ENCODE results near the gene SPATA45. TPM values are rescaled to one million over a fixed set of nuclear protein-coding genes. Genes with fewer than 3 reads are reported as not detected.
A peak's percentile ranks its signal among the peaks of the same experiment; 100 is the strongest.
"Not testable (repeated sequence)": the region's sequence is repeated elsewhere in the genome, so short reads cannot be mapped to it uniquely, and the experiment has no call there.

SPATA45 gene
- total RNA-seq, 2 donors from 2014 or later = not detected

DNA sequence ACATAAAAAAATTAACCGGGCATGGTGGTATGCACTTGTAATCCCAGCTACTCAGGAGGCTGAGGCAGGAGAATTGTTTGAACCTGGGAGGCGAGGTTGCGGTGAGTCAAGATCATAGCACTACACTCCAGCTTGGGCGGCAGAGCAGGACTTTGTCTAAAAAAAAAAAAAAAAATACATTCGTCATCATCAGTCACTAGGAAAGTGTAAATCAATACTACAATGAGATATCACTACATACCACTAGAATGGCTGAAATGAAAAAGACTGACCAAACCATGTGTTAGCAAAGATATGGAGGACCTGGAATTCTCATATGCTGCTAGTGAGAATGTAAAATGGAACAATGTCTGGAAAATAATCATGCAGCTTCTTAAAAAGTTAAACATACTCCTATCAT, 9.3 kb downstream of the SPATA45 start:
- no peak for DNase-seq
- ATAC-seq = no peak
- intact Hi-C loops (cut with DNase I, micrococcal nuclease) = no loop called here

DNA sequence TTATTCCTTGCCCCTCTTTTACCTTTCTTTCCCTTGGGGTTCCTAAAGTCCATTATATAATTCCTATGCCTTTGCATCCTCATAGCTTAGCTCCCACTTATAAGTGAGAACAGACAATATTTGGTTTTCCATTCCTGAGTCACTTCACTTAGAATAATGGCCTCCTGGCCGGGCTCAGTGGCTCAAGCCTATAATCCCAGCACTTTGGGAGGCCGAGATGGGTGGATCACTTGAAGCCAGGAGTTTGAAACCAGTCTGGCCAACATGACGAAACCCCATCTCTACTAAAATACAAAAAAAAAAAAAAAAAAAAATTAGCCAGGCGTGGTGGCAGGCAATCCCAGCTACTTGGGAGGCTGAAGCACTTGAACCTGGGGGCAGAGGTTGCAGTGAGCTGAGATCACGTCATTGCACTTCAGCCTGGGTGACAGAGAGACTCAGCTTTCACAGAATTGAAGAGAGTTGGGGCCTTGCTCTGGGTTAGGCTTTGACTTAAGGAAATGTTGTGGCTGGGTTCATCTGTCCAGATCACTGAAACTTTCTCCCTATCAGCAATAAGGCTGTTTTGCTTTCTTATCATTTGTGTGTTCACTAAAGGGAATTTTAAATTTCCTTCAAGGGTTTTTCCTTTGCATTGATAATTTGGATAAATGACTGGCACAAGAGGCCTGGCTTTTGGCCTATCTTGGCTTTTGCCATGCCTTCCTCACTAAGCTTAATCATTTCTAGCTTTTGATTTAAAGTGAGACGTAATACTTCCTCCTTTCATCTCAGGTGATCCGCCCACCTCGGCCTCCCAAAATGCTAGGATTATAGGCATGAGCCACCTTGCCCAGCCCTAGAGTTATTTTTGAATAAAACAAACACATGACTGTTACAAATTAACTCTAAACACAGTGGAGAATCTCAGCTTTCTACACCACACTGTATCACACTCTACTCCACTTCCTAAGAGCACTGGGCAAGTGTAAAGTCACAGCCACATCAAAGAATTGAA, 13.9 kb downstream of the SPATA45 start:
- ATAC-seq (peak; percentile 88), DNase-seq (peak; percentile 68 to 75)
- intact Hi-C loops (cut with DNase I, micrococcal nuclease) = not testable (repeated sequence)

DNA sequence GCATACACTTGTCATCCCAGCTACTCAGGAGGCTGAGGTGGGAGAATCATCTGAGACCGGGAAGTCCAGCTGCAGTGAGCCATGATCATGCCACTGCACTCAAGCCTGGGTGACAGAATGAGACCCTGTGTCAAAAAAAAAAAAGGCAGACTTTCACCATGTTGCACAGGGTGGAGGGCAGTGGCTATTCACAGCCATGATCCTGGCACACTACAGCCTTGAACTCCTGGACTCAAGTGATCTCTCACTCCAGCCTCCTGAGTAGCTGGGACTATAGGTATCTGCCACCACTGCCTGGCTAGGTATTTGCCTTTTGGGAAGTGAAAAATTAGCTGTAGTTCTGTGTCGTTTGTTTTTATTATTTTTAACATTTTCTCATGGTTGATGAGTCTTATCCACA, 19.1 kb downstream of the SPATA45 start:
- DNase-seq (no peak), ATAC-seq (peak; percentile 31)
- intact Hi-C loops (cut with DNase I, micrococcal nuclease) = no loop called here

DNA sequence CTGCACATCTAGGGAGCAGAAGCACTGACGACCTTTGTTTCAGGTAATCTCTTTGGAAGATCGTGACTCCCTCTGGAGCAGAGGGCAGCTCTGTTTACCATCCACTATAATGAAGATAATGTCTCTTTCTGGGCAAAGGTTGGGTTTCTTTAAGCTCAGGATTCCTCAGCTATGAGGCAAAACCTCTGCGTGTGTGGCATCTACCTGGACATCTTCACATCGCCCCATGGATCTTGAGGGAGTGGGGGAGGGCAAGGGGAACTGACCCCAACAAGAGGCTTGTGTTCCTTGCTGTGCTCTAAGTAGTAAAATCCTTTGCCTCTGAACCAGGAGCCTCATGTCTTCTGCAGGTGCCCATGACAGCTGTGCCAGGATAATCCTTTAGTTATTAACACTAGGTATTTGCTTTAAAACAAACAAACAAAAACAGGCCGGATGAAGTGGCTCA, 19.6 kb downstream of the SPATA45 start:
- ATAC-seq = peak; percentile 95
- DNase-seq = peak; percentile 15 to 31
- intact Hi-C loops (cut with DNase I, micrococcal nuclease) = no loop called here

DNA sequence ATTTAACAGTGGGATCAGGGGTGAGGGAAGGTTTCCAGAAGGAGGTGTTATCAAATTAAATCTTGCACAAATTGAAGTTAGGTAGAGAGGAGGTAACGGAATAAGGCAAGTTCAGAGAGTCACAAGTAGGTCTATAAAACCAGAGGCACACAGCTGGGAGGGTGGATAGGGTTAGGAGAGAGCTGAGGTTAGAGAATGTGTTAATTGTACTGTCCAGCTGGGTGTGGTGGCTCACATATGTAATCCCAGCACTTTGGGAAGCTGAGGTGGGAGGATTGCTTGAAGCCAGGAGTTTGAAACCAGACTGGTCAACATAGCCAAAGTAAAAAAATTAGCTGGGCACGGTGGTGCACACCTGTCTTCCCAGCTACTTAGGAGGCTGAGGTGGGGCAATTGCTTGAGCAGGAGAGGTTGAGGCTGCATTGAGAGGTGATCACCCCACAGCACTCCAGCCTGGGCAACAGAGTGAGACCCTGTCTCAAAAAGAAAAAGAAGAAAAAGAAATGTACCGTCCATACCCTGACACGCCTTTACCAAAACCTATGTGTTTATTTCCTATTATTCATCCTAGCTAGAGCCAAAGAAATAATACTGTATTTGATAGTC, 20.2 kb downstream of the SPATA45 start:
- ATAC-seq (peak; percentile 62), DNase-seq (no peak)
- intact Hi-C loops (cut with DNase I, micrococcal nuclease) = no loop called here

DNA sequence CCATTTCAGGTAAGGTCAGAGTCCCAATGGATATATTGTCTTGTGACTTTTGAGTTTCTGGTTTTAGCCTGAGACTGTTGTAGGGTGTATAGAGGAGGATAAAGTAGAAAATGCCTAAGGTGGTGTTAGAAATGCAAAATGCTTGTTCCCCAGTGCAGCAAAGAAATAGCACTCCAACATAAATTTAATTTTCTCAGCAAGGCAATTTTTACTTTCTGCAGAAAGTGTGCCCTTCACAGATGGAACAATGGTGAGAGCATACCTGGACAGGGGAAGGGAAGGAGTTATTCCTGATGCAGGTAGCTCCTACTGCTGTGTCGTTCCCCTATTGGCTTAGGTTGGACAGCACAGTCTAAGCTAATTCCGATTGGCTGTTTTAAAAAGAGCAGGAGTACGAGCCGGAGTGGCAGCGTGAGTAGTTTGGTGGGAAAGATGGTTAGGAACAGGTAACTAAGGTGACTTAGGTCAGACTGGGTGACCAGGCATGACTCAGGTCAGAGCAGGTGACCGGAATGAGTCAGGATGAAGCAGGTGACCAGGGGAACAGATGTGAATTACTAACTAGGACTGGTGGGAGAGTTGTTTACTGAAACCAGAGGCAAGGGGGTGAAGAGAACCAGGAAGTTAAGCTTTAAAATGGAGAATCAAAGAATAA, 21.5 kb downstream of the SPATA45 start:
- DNase-seq = no peak
- intact Hi-C loops (cut with DNase I, micrococcal nuclease) = no loop called here

DNA sequence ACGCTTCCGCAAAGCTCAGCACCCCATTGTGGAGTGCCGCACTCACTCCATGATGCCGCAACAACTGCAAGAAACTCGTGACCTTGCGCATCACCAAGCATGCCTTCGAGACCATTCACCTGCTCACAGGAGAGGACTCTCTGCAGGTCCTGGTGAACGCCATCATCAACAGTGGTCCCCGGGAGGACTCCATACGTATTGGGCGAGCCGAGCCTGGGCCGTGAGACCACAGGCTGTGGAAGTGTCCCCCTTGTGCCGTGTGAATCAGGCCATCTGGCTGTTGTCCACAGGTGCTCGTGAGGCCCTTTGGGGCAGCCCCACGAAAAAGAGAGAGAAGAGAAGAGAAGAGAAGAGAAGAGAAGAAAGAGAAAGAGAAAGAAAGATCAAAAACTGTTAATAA, 23.2 kb downstream of the SPATA45 start:
- DNase-seq (no peak), ATAC-seq (no peak)
- intact Hi-C loops (cut with DNase I, micrococcal nuclease) = no loop called here

More for the DNA sequence above, 21.5 kb downstream of the SPATA45 start:
- ATAC-seq = no peak

DNA sequence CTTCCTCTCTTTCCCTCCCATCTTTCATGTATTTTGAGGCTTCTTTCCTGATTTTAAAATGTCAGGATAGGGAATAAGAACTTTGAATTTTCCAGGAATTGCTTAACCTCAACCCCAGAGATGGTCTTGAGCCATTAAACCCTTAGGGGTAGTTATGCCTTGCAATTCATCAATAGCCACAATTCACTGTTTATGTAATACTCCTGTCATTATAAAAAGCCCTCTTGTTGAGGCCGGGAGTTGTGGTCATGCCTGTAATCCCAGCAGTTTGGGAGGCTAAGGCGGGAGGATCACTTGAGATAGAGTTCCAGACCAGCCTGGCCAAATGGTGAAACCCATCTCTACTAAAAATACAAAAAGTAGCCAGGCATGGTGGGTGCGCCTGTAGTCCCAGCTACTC, 24.5 kb downstream of the SPATA45 start:
- intact Hi-C loops (cut with DNase I, micrococcal nuclease) = no loop called here
- no peak for DNase-seq
- no peak for ATAC-seq

DNA sequence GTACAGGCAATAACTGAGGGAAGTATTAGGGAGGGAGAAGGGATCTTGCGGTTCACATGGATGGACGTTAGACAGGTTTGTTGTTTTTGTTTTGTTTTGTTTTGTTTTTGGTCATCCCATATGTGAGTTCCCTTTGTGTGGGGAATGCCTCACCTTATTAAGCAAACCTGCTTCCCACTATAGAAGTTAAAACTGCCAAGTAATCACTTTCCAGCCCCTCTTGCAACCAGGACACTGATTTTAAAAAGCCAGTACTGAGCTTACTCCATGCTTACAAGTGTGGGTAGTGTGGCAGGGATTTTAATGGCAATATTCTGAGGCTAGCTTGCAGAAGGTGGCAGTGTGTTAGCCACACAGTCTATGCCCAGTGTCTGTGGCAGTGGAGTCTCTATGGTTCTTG, 26.5 kb downstream of the SPATA45 start:
- intact Hi-C loops (cut with DNase I, micrococcal nuclease) = no loop called here
- DNase-seq = no peak
- ATAC-seq = no peak

DNA sequence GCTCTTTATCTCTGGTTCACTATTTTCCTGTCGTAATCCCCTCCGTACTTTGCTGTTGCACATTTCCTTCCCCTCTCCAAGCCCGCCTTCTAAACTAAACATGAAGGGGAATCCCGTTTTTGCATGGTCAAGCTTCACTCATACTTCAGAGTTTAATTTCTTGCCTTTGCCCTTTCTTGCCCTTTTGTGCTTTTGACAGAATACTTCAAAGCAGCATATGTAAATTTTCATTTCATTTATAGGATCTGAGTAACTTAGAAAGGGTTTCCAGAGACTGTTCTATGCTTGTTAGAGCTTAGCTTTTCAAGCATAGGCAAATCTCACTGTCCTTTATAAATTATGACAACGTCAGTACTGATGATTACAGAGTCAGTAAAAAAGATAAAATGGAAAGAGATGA, 27.7 kb downstream of the SPATA45 start:
- DNase-seq (no peak), ATAC-seq (no peak)
- intact Hi-C loops (cut with DNase I, micrococcal nuclease) = loop anchor here in 1 of 2 donors (10.0 kb wide), 1 partner anchor 165 kb away; no protein-coding TSS in a partner anchor

DNA sequence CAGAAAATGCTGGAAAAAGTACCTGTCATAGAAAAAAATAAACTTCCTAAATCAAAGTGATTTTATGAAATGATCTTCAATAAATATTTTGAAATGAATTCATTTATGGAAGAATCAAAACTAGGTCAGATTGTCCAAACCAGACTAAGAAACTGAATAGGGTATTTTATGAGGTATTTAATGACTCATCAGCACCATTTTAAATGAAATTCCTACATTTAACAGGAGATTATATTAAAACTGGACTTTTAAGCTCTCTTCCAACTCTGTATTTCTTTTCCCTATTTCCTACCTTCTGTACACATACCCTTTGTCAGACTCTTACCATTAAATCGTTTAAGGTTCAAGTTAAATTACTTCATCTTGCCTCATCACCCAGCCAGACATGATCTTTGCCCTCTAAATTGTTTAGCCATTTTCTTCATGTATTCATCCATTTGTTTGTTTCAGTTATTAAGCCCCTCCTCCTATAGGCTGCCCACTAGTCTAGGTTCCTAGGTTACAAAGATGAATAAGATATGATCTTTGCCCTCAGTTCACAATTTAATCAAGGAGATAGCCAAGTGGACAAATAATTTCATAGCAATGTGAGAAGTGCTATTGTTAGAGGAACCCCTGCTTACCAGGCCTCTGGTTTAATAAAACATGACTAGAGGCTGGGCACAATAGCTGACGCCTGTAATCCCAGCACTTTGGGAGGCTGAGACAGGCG, 30.7 kb downstream of the SPATA45 start:
- DNase-seq (no peak), ATAC-seq (peak; percentile 77)
- intact Hi-C loops (cut with DNase I, micrococcal nuclease) = loop anchor here in 1 of 2 donors (10.0 kb wide), 1 partner anchor 168 kb away; no protein-coding TSS in a partner anchor

DNA sequence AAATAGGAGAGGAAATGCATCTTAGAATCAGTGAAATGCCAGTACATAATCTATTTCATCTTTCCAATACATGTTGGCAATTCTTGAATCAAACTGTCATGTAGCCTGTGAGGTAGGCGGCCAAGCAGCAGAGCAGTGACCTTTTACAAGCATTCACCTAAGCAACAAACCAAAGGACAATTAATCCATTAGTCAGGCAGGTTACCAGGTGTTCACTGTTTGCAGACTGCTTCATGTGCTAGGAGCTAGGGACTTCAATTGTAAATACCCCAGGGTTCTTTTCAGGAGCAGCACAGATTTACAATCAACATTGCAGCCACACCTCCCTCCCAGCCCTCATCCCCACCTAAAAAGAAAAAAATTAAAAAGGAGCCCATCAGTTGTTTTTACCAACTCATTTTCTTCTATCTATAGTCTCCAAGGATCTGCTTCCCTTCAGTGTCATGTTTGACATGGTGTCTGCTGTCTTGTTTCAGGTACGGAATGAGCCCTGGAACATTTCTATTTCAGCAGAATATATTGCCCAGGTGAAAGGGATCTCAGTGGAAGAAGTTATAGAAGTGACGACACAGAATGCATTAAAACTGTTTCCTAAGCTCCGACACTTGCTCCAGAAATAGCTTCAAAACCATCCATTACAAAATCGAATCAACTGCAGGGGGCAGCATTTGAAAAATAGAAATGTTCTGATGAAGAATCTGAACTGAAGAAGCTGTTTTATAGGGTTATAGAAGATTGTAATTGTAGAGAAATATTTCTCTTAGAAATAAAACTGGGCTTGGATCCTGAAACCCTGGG, 32.7 kb downstream of the SPATA45 start:
- ATAC-seq = peak; percentile 70
- peak in 1 of 2 donors; percentile 28 for DNase-seq
- intact Hi-C loops (cut with DNase I, micrococcal nuclease) = loop anchor here in 1 of 2 donors (10.0 kb wide), 1 partner anchor 170 kb away; no protein-coding TSS in a partner anchor

DNA sequence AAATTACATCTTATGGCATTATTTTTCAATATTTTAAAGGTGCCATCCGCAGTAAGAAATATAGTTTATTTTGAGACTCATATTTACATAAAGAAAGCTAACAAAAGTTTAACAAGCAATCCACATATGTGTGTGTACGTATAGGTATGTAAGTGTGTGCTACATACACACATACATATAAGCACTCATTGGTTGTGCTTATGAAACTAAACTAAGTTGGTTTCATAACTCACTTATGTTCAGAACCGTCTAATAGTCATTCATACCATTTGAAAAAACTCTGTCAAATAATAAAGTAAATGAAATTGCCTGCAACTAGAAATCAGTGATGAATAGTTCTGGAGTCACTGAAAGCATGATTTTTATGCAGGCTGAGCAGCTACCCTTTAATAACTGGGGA, 41.7 kb downstream of the SPATA45 start:
- ATAC-seq = no peak
- no peak for DNase-seq
- intact Hi-C loops (cut with DNase I, micrococcal nuclease) = no loop called here

DNA sequence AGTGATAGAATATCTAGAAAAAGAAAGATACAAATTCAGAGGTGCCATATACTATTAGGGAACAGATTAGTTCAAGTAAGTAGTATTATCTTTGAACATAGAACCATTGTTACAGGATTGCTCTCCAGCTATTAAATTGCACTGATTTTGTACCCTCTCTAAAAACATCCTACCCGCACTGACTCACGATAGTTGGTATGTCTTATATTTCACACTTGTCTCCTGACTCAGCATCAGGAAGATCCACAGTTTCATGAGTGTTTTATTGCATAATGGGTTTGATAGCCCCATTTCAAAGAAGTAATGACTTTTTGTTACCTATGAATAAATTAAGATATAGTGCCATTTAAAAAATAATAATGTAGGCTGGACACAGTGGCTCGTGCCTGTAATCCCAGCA, 49.8 kb downstream of the SPATA45 start:
- intact Hi-C loops (cut with DNase I, micrococcal nuclease) = no loop called here
- no peak for DNase-seq
- no peak for ATAC-seq

DNA sequence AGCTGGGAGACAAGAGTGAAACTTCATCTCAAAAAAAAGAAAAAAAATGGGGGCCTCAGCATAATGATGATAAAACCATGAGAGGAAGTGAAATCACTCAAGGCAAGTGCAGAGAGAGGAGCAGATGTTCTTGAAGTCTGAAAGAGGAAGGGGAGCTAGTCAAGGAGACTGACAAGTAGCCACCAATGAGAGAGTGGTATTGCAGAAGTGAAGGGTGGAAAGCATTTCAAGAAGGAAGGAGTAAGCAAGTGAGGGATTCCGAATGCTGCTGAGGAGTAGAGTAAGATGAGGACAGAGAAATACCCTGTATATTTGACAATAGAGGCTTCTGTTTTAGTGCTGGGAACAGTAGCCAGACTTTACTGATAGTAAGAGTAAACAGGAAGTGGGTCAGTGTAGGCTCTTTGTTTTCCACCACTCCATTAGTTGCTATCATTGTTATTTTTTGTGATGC, 52.9 kb downstream of the SPATA45 start:
- intact Hi-C loops (cut with DNase I, micrococcal nuclease) = no loop called here
- no peak for ATAC-seq
- DNase-seq = no peak

DNA sequence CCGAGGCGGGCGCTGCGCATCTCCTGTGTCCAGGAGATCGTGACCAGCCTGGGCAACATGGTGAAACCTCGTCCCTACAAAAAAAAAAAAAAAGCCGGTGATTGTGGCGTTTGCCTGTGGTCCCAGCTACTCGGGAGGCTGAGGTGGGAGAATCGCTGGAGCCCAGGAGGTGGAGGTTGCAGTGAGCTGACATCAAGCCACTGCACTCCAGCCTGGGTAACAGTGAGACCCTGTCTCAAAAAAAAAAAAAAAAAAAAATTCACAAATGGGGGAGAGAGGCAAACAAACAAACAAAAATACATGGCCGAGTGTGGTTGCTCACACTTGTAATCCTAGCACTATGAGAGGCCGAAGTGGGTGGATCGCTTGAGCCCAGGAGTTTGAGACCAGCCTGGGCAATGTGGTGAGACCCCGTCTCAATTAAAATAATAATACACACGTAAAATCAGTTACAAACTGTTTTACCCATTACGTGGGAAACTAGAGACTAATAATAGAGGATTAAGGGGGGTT, 55.0 kb downstream of the SPATA45 start:
- intact Hi-C loops (cut with DNase I, micrococcal nuclease) = no loop called here
- DNase-seq = no peak
- ATAC-seq = no peak

DNA sequence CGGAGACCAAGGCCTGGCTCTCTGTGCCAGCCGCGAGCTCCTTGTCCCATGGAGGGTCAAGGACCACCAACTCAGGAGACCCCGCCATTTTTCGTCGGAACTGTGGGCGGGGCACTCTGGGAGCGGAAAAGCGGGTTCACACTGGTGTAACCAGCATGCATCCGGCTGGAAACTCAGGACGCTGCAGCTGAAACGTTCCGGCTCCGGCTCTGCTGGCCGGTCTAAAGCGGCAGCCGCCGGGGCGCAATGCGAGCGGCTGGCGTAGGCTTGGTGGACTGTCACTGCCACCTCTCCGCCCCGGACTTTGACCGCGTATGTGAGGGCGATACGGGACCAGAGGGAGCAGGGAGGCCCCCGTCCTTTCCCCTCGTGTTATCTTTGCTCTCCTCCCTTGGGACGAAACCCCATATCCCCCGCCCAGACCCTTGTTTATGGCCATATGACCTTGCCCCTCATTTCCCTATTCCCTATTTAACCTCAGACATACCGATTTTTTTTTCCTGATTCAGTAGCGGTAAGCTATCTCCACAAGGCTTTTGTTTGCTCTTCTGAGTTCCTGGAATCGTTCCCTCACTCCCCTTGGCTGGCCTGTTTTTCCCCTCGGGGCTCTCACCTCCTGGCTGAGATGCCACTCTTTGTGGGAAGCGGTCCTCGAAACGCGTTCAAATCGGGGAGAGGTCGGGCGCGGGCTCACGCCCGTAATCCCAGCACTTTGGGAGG, 55.6 kb downstream of the SPATA45 start, which contains the start of the genes NSL1 and TATDN3:
TSS of gene NSL1 (minus strand) at position 102 of the 720 bp plus-strand sequence. CDS start at position 88, 14 bp downstream.
TSS of gene TATDN3 (plus strand) at position 219 of the 720 bp plus-strand sequence. CDS start at position 247, 28 bp downstream.
- DNase-seq (peak; percentile 87 to 91), ATAC-seq (peak; percentile 97)
- intact Hi-C loops (cut with DNase I, micrococcal nuclease) = no loop called here
